Epithelial cell of esophagus (primary cell): ENCODE results near the gene HSPB6.

ENCODE experiments used
- DNase-seq: peaks from one replicate; pipeline ENCODE4 v3.0.0; 2010; ENCODE audit warnings: low read depth
- H3K4me3 ChIP-seq: 2 replicates; pipeline ENCODE4 v1.5.1; 2011; ENCODE audit warnings: mild to moderate bottlenecking, low read length, control low read depth
- TF ChIP-seq, protein P1 (sequence below): IDR thresholded peaks from 2 replicates; pipeline ENCODE4 v1.5.1; 2011; ENCODE audit warnings: low read depth, mild to moderate bottlenecking, low read length, control low read depth, inconsistent platforms; ENCODE audit not compliant: insufficient read depth; ENCODE audit errors: missing control alignments

Gene HSPB6

GRCh38 chr19:35730326-35730725 is 26.5 kb downstream of the HSPB6 start:
- H3K4me3 ChIP-seq, result no peak overlapping the region
- TF ChIP-seq, protein P1, sequence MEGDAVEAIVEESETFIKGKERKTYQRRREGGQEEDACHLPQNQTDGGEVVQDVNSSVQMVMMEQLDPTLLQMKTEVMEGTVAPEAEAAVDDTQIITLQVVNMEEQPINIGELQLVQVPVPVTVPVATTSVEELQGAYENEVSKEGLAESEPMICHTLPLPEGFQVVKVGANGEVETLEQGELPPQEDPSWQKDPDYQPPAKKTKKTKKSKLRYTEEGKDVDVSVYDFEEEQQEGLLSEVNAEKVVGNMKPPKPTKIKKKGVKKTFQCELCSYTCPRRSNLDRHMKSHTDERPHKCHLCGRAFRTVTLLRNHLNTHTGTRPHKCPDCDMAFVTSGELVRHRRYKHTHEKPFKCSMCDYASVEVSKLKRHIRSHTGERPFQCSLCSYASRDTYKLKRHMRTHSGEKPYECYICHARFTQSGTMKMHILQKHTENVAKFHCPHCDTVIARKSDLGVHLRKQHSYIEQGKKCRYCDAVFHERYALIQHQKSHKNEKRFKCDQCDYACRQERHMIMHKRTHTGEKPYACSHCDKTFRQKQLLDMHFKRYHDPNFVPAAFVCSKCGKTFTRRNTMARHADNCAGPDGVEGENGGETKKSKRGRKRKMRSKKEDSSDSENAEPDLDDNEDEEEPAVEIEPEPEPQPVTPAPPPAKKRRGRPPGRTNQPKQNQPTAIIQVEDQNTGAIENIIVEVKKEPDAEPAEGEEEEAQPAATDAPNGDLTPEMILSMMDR, result no peak
- DNase-seq, result no peak

DNA sequence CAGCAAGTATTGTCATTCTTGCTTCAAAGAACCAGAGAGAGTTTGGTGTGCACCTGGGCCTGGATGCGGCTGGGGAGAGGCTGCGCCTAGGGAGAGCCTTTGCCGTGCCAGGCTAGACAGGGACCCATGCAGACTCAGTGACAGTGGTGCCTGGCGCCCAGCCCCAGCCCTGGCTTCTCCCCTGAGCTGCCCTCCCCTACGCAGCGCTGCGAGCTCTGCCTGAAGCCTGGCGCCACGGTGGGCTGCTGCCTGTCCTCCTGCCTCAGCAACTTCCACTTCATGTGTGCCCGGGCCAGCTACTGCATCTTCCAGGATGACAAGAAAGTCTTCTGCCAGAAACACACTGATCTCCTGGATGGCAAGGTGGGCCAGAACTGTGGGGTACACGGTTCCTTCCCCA is 27.1 kb downstream of the HSPB6 start:
- no peak for DNase-seq
- H3K4me3 ChIP-seq, result no peak overlapping the region
- TF ChIP-seq, protein P1, result no peak

- TF ChIP-seq, protein P1, result no peak
- no peak for DNase-seq
- no peak overlapping the region for H3K4me3 ChIP-seq
Observed at GRCh38 chr19:35729021-35729420, 27.8 kb downstream of the HSPB6 start.

- DNase-seq, result no peak
- no peak overlapping the region for H3K4me3 ChIP-seq
- TF ChIP-seq, protein P1, result no peak
Observed at GRCh38 chr19:35727956-35728706, 28.7 kb downstream of the HSPB6 start.

- H3K4me3 ChIP-seq, result no peak overlapping the region
- DNase-seq, result no peak
- TF ChIP-seq, protein P1, result no peak
Observed at GRCh38 chr19:35727053-35727955, 29.5 kb downstream of the HSPB6 start.

GRCh38 chr19:35725216-35725861 is 31.5 kb downstream of the HSPB6 start:
- DNase-seq, result no peak
- TF ChIP-seq, protein P1, result no peak
- H3K4me3 ChIP-seq, result no peak overlapping the region
